Panc1 (cell line): ENCODE data around the gene NDUFB2. TPM values are rescaled to one million over a fixed set of nuclear protein-coding genes. Genes with fewer than 3 reads are reported as not detected.
A peak's percentile ranks its signal among the peaks of the same experiment; 100 is the strongest.

Experiments used
- ATAC-seq: fragments of 200-7000 bp; cut with Tn5 transposase; 2 replicates; pipeline ENCODE4 v1.9.1; 2020; ENCODE audit warnings: mild to moderate bottlenecking, moderate library complexity
- BruUV-seq: library from RNA; stranded (reverse); fragments of 400-500 nt; replicated peaks from 2 replicates; lab custom pipeline; 2021; lab: Mats Ljungman, UMichigan
- CTCF ChIA-PET: fragments of 300-600 bp; sonication (Branson Sonifier 250); formaldehyde crosslinking; loops from one replicate; lab custom pipeline; 2022; ENCODE audit warnings: antibody characterized with exemption; lab: Charles Lee
- POLR2A ChIA-PET: fragments of 300-600 bp; sonication (Branson Sonifier 250); formaldehyde crosslinking; loops from one replicate; lab custom pipeline; 2022; ENCODE audit warnings: antibody characterized with exemption; lab: Charles Lee
- DNase-seq: peaks from one replicate; pipeline ENCODE4 v3.0.0-alpha.2; 2010; ENCODE audit warnings: low read depth, low spot score
- H3K27ac ChIP-seq: 2 replicates; pipeline ENCODE4 v1.5.1; 2011; ENCODE audit warnings: mild to moderate bottlenecking, low read length, inconsistent platforms
- H3K27me3 ChIP-seq: fragments of 200-500 bp; sonication (Bioruptor generic); 2 replicates; pipeline ENCODE4 v1.6.0; 2014; ENCODE audit warnings: low read length, inconsistent platforms; ENCODE audit not compliant: control insufficient read depth, insufficient read depth
- H3K36me3 ChIP-seq: fragments of 200-500 bp; sonication (Bioruptor generic); 2 replicates; pipeline ENCODE4 v1.5.1; 2014; ENCODE audit warnings: inconsistent platforms, mild to moderate bottlenecking, low read length, moderate library complexity; ENCODE audit not compliant: control insufficient read depth, insufficient read depth
- H3K4me1 ChIP-seq: 2 replicates; pipeline ENCODE4 v1.5.1; 2011; ENCODE audit warnings: inconsistent platforms, mild to moderate bottlenecking, low read length, moderate library complexity; ENCODE audit not compliant: control insufficient read depth, insufficient read depth
- H3K4me3 ChIP-seq, 2 experiments: 2 replicates each; pipeline ENCODE4 v1.5.1; 2011 to 2012; ENCODE audit warnings: low read depth in 2 of 2, low read length in 2 of 2, mild to moderate bottlenecking in 2 of 2, inconsistent platforms in 1 of 2, moderate library complexity in 1 of 2
- H3K9me3 ChIP-seq: fragments of 200-500 bp; sonication (Bioruptor generic); 2 replicates; pipeline ENCODE4 v1.5.1; 2014; ENCODE audit warnings: low read depth, mild to moderate bottlenecking, inconsistent platforms, low read length, moderate library complexity; ENCODE audit not compliant: control insufficient read depth, insufficient read depth
- CTCF ChIP-seq: fragments of 450-650 bp; IDR thresholded peaks from 2 replicates; pipeline ENCODE4 v1.5.1; 2017; ENCODE audit warnings: mild to moderate bottlenecking
- POLR2AphosphoS5 ChIP-seq: IDR thresholded peaks from 2 replicates; pipeline ENCODE4 v1.6.1; 2012; ENCODE audit warnings: mild to moderate bottlenecking, low read depth, low read length, moderate library complexity
- REST ChIP-seq, 2 experiments: IDR thresholded peaks; 2 replicates each; pipeline ENCODE4 v1.6.1; 2011 to 2012; ENCODE audit warnings: low read depth in 2 of 2, control low read depth in 1 of 2, low read length in 1 of 2, mild to moderate bottlenecking in 1 of 2, moderate library complexity in 1 of 2; ENCODE audit not compliant: insufficient read depth in 1 of 2
- SIN3A ChIP-seq: IDR thresholded peaks from 2 replicates; pipeline ENCODE4 v1.6.1; 2012; ENCODE audit warnings: low read depth, mild to moderate bottlenecking, low read length, moderate library complexity, borderline replicate concordance; ENCODE audit not compliant: insufficient read depth
- TCF7L2 ChIP-seq: IDR thresholded peaks from 2 replicates; pipeline ENCODE4 v1.6.1; 2011; ENCODE audit warnings: mild to moderate bottlenecking, low read depth, low read length, inconsistent platforms
- in situ Hi-C: cut with HindIII; loops from 2 replicates; pipeline ENCODE4 v1.10.0; 2016; ENCODE audit warnings: low sequenced_read_pairs, low pct_unique_long_range_greater_than_20kb
- intact Hi-C: fragments of 100-400 bp; cut with micrococcal nuclease; formaldehyde crosslinking; loops from one replicate; pipeline ENCODE4 v1.10.0; 2022; ENCODE audit not compliant: unreplicated experiment
- total RNA-seq: library from RNA; stranded (reverse); gene quantifications from one replicate; pipeline ENCODE4 v1.2.1, GENCODE V29; 2021; ENCODE audit not compliant: unreplicated experiment

The NDUFB2 gene
- total RNA-seq, 1 experiment from 2014 or later: 246 TPM

DNA sequence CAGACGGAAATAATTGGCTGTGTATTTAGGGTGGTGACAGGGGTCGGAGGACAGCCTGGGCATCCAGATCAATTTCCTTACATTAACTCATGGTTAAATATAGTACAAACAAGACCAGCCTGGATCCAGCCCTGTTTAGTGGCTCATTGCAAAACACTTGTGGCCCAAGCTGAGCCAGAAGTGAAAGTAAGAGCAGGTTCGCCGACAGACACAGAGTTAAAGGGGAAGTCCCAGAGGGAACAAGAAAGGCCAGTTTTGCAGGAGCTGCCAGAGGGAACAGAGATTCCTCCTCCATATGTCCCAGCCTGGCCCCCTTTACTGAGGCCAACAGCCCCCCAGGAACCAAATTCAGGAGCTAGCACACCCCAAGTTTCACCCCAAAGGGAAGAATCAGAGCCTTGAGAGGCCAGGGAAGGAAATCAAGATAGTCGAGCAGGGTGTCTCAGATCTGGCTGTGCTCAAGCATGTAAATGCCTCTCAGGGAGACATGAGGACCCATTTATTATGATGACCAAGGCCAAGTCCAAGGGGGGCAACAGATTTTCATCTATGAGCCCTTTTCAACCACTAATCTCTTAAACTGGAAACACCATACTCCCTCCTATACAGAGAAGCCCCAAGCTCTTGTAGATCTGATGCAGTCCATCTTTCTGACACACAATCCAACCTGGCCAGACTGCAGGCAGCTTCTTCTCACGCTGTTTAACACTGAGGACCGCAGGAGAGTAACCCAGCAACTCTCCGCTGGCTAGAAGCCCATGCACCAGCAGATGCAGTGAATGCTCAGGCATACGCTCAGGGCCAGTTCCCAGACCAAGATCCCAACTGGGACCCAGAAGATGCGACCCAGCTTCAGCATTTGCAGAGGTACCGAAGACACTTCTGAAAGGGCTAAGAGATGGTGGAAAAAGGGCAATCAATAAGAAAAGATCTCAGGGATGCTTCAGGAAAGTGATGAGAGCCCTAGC, 39.7 kb upstream of the NDUFB2 start:
- no peak for TF ChIP-seq SIN3A
- TF ChIP-seq POLR2AphosphoS5: no peak
- TF ChIP-seq TCF7L2: no peak
- TF ChIP-seq REST (IDR thresholded peaks at IDR 0.05; ENCODE audit: insufficient read depth in 1 of 2, low read depth in 2 of 2, low read length in 1 of 2): no peak
- TF ChIP-seq CTCF: no peak
- DNase-seq (no peak), ATAC-seq (no peak)
- H3K27me3 ChIP-seq: no peaks in the 10 kb centered on the region; the same call in 1 of the 2 replicates
- BruUV-seq: no TSS peak
- ChIA-PET CTCF (no interaction called here), POLR2A (no interaction called here)
- no peak overlapping the region for H3K27ac ChIP-seq
- H3K9me3 ChIP-seq: no peaks in the 10 kb centered on the region
- in situ Hi-C loops (no loop called here), intact Hi-C loops (no loop called here)
- H3K4me1 ChIP-seq: no peaks in the 10 kb centered on the region
- no peaks in the 10 kb centered on the region for H3K36me3 ChIP-seq
- peak overlapping the region in 1 of 2 experiments; percentile 26; a peak in 2 of 4 replicates for H3K4me3 ChIP-seq

DNA sequence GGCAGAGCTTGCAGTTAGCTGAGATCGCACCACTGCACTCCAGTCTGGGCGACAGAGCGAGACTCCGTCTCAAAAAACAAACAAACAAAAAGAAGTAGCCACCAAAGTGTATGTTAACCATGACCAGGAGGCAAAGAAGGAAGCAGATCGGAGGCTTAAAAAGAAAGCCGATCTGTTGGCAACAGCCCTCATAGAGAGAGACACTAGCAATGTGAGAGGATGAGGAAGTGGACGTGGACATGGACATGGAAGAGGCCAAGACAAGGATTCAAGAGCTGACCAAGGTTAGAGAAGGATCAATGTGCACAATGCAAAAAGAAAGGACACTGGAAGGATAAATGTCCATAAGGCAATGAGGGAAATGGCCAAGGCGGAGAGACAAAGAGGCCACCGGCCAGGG, 38.6 kb upstream of the NDUFB2 start:
- no TSS peak for BruUV-seq
- Histone ChIP-seq H3K4me1 (no peaks in the 10 kb centered on the region), H3K9me3 (no peaks in the 10 kb centered on the region), H3K4me3 (no peak overlapping the region), H3K27ac (no peak overlapping the region), H3K36me3 (no peaks in the 10 kb centered on the region), H3K27me3 (no peaks in the 10 kb centered on the region; the same call in 1 of the 2 replicates)
- ChIA-PET POLR2A (no interaction called here), CTCF (no interaction called here)
- in situ Hi-C loops: no loop called here
- ATAC-seq: no peak
- DNase-seq: no peak
- TF ChIP-seq TCF7L2 (no peak), CTCF (no peak), SIN3A (no peak), POLR2AphosphoS5 (no peak), REST (IDR thresholded peaks at IDR 0.05; ENCODE audit: insufficient read depth in 1 of 2, low read depth in 2 of 2, low read length in 1 of 2) (no peak)
- intact Hi-C loops: no loop called here
